Liver (tissue), 9 donors: ENCODE results near the gene PKP4. TPM values are rescaled to one million over a fixed set of nuclear protein-coding genes. Genes with fewer than 3 reads are reported as not detected.

ENCODE experiments used
- DNase-seq: peaks from one replicate; pipeline ENCODE4 v3.0.0-alpha.2; 2017; ENCODE audit warnings: low spot score
- H3K27ac ChIP-seq, 2 donors: one replicate each; pipeline ENCODE4 v1.7.0; 2013; ENCODE audit warnings: inconsistent platforms in 2 of 2, low read length in 2 of 2, control low read depth in 1 of 2, low read depth in 1 of 2, mild to moderate bottlenecking in 1 of 2
- H3K27me3 ChIP-seq, 4 donors: one replicate each; pipeline versions ENCODE4 v1.6.1 to v1.7.0; 2013; ENCODE audit warnings: low read length in 3 of 4, inconsistent platforms in 1 of 4, mild to moderate bottlenecking in 1 of 4, moderate library complexity in 1 of 4; ENCODE audit not compliant: control insufficient read depth in 4 of 4, insufficient read depth in 4 of 4
- H3K36me3 ChIP-seq, 4 donors: one replicate each; pipeline versions ENCODE4 v1.6.1 to v1.7.0; 2013; ENCODE audit warnings: low read length in 3 of 4, mild to moderate bottlenecking in 3 of 4, low read depth in 1 of 4, moderate library complexity in 1 of 4; ENCODE audit not compliant: control insufficient read depth in 4 of 4, insufficient read depth in 3 of 4
- H3K4me1 ChIP-seq, 4 donors: one replicate each; pipeline versions ENCODE4 v1.6.1 to v1.7.0; 2013; ENCODE audit warnings: low read length in 3 of 4, mild to moderate bottlenecking in 3 of 4, moderate library complexity in 1 of 4; ENCODE audit not compliant: control insufficient read depth in 4 of 4, insufficient read depth in 4 of 4
- H3K4me3 ChIP-seq, 3 donors: one replicate each; pipeline versions ENCODE4 v1.6.1 to v1.7.0; 2013; ENCODE audit warnings: low read length in 3 of 3, control low read depth in 1 of 3, low read depth in 1 of 3, mild to moderate bottlenecking in 1 of 3
- H3K9ac ChIP-seq, 2 donors: one replicate each; pipeline ENCODE4 v1.7.0; 2013; ENCODE audit warnings: low read length in 2 of 2, mild to moderate bottlenecking in 2 of 2, moderate library complexity in 2 of 2, control low read depth in 1 of 2, low read depth in 1 of 2
- H3K9me3 ChIP-seq, 4 donors: one replicate each; pipeline versions ENCODE4 v1.6.1 to v1.7.0; 2013; ENCODE audit warnings: low read length in 3 of 4; ENCODE audit not compliant: control insufficient read depth in 4 of 4
- ATF3 ChIP-seq: IDR thresholded peaks from 2 replicates; pipeline ENCODE4 v1.6.1; 2016; ENCODE audit warnings: antibody characterized with exemption
- CTCF ChIP-seq: fragments of 150-350 bp; IDR thresholded peaks from 2 replicates; pipeline ENCODE4 v1.5.1; 2017; ENCODE audit warnings: improper control_type of control experiment, low read depth, low read length; ENCODE audit not compliant: missing input control
- EGR1 ChIP-seq, 2 donors: IDR thresholded peaks; 2 replicates each; pipeline ENCODE4 v1.6.1; 2016 to 2018; ENCODE audit warnings: antibody characterized with exemption in 2 of 2, low read depth in 2 of 2
- FOXA1 ChIP-seq: IDR thresholded peaks from 2 replicates; pipeline ENCODE4 v1.6.1; 2016; ENCODE audit warnings: antibody characterized with exemption
- FOXA2 ChIP-seq: IDR thresholded peaks from 2 replicates; pipeline ENCODE4 v1.6.1; 2016; ENCODE audit warnings: antibody characterized with exemption
- GABPA ChIP-seq, 2 donors: IDR thresholded peaks in 1 of 2; conservative IDR thresholded peaks in 1 of 2; 2 replicates each; pipeline ENCODE4 v1.6.1; 2016; ENCODE audit warnings: antibody characterized with exemption in 2 of 2, mild to moderate bottlenecking in 1 of 2, moderate library complexity in 1 of 2
- HNF4A ChIP-seq, 2 donors: conservative IDR thresholded peaks; 2 replicates each; pipeline ENCODE4 v1.6.1; 2016; ENCODE audit warnings: antibody characterized with exemption in 2 of 2, mild to moderate bottlenecking in 2 of 2
- HNF4G ChIP-seq: IDR thresholded peaks from 2 replicates; pipeline ENCODE4 v1.6.1; 2016; ENCODE audit warnings: antibody characterized with exemption
- JUND ChIP-seq, 2 donors: IDR thresholded peaks; 2 replicates each; pipeline ENCODE4 v1.6.1; 2016; ENCODE audit warnings: antibody characterized with exemption in 2 of 2
- MAX ChIP-seq: IDR thresholded peaks from 2 replicates; pipeline ENCODE4 v1.6.1; 2016; ENCODE audit warnings: antibody characterized with exemption
- NR2F2 ChIP-seq: IDR thresholded peaks from 2 replicates; pipeline ENCODE4 v1.6.1; 2016; ENCODE audit warnings: antibody characterized with exemption
- RAD21 ChIP-seq, 2 donors: IDR thresholded peaks; 2 replicates each; pipeline ENCODE4 v1.6.1; 2016; ENCODE audit warnings: antibody characterized with exemption in 2 of 2, mild to moderate bottlenecking in 2 of 2
- REST ChIP-seq: IDR thresholded peaks from 2 replicates; pipeline ENCODE4 v1.6.1; 2016; ENCODE audit warnings: antibody characterized with exemption, mild to moderate bottlenecking
- RXRA ChIP-seq, 2 donors: IDR thresholded peaks; 2 replicates each; pipeline ENCODE4 v1.6.1; 2017 to 2018; ENCODE audit warnings: antibody characterized with exemption in 2 of 2, mild to moderate bottlenecking in 1 of 2
- SP1 ChIP-seq: IDR thresholded peaks from 2 replicates; pipeline ENCODE4 v1.6.1; 2018; ENCODE audit warnings: antibody characterized with exemption, mild to moderate bottlenecking
- TAF1 ChIP-seq: conservative IDR thresholded peaks from 2 replicates; pipeline ENCODE4 v1.6.1; 2016; ENCODE audit warnings: antibody characterized with exemption, mild to moderate bottlenecking
- YY1 ChIP-seq: IDR thresholded peaks from 2 replicates; pipeline ENCODE4 v1.6.1; 2016; ENCODE audit warnings: antibody characterized with exemption, mild to moderate bottlenecking
- ZBTB33 ChIP-seq: IDR thresholded peaks from 2 replicates; pipeline ENCODE4 v1.6.1; 2016; ENCODE audit warnings: antibody characterized with exemption
- WGBS: extraction: QIAGEN DNeasy Blood & Tissue Kit; methylation state at CpG from one replicate; pipeline ENCODE4 v1.1.7; 2013; 5-methylcytosine and 5-hydroxymethylcytosine counted together
- polyA plus RNA-seq, 2 donors: library from polyadenylated mRNA; stranded (reverse) in 1 of 2; unstranded in 1 of 2; fragments of 200-250 nt in 1 of 2; fragments of >200 nt in 1 of 2; fragmentation: Nextera tagmentation in 1 of 2; extraction: Ambion mirVana in 1 of 2; gene quantifications; one replicate each; pipeline versions ENCODE4 v1.2.1 to v1.2.3, GENCODE V29; 2013 to 2015
- total RNA-seq, 2 donors: library from RNA; depleted of rRNA; stranded (reverse); fragments of >200 nt; gene quantifications; one replicate each; pipeline ENCODE4 v1.2.3, GENCODE V29; 2014
- donor health status: healthy.
- donor health status: healthy.
- donor health status: healthy.
- donor health status: healthy.
- donor health status: healthy.

PKP4 gene
- total and polyA plus RNA-seq, 4 donors = 7.7 to 33.8 (median 19.0) TPM

GRCh38 chr2:158499383-158499782 lies 42.6 kb downstream of the PKP4 start:
- peaks cover 2 to 19% (median 13%) of the 10 kb centered on the region in 4 donors for H3K4me1 ChIP-seq
- no peak for TF ChIP-seq RXRA (IDR thresholded peaks at IDR 0.05)
- no peak for TF ChIP-seq ZBTB33
- no peak for TF ChIP-seq EGR1 (IDR thresholded peaks at IDR 0.05; ENCODE audit: low read depth in 2 of 2)
- TF ChIP-seq YY1 = no peak
- TF ChIP-seq RAD21 (IDR thresholded peaks at IDR 0.05) = no peak
- no peak for DNase-seq
- WGBS = 92% methylated on average over 2 of the region's 2 CpGs
- no peaks in the 10 kb centered on the region for H3K9me3 ChIP-seq
- no peak overlapping the region for H3K9ac ChIP-seq
- H3K36me3 ChIP-seq = no peaks in the 10 kb centered on the region
- no peak overlapping the region for H3K27ac ChIP-seq
- no peak overlapping the region for H3K4me3 ChIP-seq
- no peaks in the 10 kb centered on the region for H3K27me3 ChIP-seq

GRCh38 chr2:158500333-158500732 lies 43.6 kb downstream of the PKP4 start:
- Histone ChIP-seq H3K4me3 (no peak overlapping the region), H3K27ac (no peak overlapping the region), H3K9ac (no peak overlapping the region), H3K27me3 (no peaks in the 10 kb centered on the region), H3K36me3 (no peaks in the 10 kb centered on the region), H3K4me1 (peaks cover 2 to 26% (median 15%) of the 10 kb centered on the region in 4 donors), H3K9me3 (no peaks in the 10 kb centered on the region)
- no peak for TF ChIP-seq FOXA2
- TF ChIP-seq GABPA (IDR thresholded peaks at IDR 0.05 in 1 of 2, conservative IDR thresholded peaks at IDR 0.05 in 1 of 2) = no peak
- TF ChIP-seq TAF1 = no peak
- no peak for TF ChIP-seq RAD21 (IDR thresholded peaks at IDR 0.05)
- no peak for TF ChIP-seq CTCF
- no peak for TF ChIP-seq MAX
- no peak for TF ChIP-seq ZBTB33
- TF ChIP-seq NR2F2 = no peak
- TF ChIP-seq FOXA1 = no peak
- TF ChIP-seq REST = no peak
- TF ChIP-seq HNF4A (conservative IDR thresholded peaks at IDR 0.05) = no peak
- no peak for TF ChIP-seq ATF3
- TF ChIP-seq SP1 = no peak
- TF ChIP-seq HNF4G = no peak
- TF ChIP-seq EGR1 (IDR thresholded peaks at IDR 0.05; ENCODE audit: low read depth in 2 of 2) = no peak
- TF ChIP-seq JUND (IDR thresholded peaks at IDR 0.05) = no peak
- no peak for TF ChIP-seq YY1
- TF ChIP-seq RXRA (IDR thresholded peaks at IDR 0.05) = no peak
- 95% methylated on average over 2 of the region's 2 CpGs for WGBS
- DNase-seq = no peak
